Stimulated activated CD8-positive, alpha-beta memory T cell treated with anti-CD3 and anti-CD28 coated beads, Interleukin-7, amount 100 ng/mL, for 24 hours (primary cell): ENCODE results near the gene TMEM255B.

ENCODE experiments used
- DNase-seq: peaks from one replicate; pipeline ENCODE4 v3.0.0-alpha.2; 2020; ENCODE audit warnings: low read depth

Gene TMEM255B

DNA sequence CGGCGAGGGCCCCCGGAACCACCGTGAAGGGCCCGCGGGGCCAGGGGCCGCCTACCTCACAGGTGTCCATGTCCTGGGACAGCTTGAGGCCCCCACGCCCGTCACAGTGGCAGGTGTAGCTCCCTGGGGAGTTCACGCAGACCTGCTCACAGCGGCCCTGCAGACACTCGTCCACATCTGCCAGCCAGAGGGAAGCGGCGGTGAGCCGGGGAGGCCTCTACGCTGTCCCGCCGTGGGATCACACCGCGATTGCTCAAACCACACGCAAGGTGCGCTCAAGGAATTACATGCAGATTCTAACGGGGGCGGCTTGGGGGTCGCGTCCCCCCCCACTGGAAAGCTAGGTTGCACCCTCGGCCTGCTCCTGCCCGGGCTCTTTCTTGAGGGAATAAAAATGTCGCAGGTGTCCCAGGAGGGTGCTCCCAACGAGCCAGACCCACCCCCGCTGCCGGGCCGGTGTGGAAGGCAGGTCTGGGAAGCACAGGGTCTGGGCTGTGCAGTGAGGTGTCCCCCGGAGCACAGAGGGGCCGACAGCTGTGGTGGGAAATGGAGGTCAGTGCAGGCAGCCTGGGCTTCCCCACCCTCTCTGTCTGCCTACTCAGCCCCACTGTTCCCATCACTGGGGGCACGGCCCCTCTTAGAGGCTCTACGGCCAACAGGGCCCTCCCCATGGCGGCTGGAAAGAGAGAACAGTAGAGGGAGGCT is 75.6 kb downstream of the TMEM255B start:
- DNase-seq = no peak

GRCh38 chr13:113835461-113836270 is 76.6 kb downstream of the TMEM255B start:
- DNase-seq = no peak

- DNase-seq = no peak
These were observed 77.9 kb downstream of the TMEM255B start for GRCh38 chr13:113836768-113837559.

- DNase-seq = no peak
These were observed 78.7 kb downstream of the TMEM255B start for GRCh38 chr13:113837560-113838355.

DNA sequence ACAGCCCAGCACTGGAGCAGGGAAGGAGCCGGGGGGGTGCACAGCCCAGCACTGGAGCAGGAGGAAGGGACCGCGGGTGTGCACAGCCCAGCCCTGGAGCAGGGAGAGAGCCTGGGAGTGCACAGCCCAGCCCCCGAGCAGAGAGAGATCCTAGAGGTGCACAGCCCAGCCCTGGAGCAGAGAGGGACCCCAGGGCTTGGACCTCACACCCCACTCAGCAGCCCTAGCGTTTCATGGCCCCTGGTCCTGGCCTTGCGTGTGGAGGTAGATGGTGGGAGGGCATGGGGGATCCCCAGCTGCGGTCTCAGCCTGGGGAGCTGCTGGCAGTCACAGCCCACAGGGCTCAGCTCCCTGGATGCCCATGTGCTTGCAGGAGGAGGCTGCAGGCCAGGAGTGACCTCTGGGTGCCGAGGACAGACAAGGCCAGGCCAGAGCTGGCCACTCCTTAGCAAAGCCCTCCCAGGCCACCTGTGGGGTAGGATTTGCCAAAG is 79.7 kb downstream of the TMEM255B start:
- no peak for DNase-seq

GRCh38 chr13:113839536-113840204 is 80.6 kb downstream of the TMEM255B start:
- no peak for DNase-seq

- DNase-seq = no peak
These were observed 81.7 kb downstream of the TMEM255B start for GRCh38 chr13:113840541-113841352.

DNA sequence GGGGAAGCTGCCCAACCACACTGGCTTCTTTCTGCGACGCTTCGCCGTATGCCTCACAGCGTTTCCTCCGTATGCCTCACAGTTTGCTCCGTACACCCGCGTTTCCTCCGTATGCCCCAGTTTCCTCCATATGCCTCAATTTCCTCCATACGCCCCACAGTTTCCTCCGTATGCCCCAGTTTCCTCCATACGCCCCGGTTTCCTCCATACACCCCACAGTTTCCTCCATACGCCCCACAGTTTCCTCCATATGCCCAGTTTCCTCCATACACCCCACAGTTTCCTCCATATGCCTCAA is 82.3 kb downstream of the TMEM255B start:
- DNase-seq = no peak

DNA sequence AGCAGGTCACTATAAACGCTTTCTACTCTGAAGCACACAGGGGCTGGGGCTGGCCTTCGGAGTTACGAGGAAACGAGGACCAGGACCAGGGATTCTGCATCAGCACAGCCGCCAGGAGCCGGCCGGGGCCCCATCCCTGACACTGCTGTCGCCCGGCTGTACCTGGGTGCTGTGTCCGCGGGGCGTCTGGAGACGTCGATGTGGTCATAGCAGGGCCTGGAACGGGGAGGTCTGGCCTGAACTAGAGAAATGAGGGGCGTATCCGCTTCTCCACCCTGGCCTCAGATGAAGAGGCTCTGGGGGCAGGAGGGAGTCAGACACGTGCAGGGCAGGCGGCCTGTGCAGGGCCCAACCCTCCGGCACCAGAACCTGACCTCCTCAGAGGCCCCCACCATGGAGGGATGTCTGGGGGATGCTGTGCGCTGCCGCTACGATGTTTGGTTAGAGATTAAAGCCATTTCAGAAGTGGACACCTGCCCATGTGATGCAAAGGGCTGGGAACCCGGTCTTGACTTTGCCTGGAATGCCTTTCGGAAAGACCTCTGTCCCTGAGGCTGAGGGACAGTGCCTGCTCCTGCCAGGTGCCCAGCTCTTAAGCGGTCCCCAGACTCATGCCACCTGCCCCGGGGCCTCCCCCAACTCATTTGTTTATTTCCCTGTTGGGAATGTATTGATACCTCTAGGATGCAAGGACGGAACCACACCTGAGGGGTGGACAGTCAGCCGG is 83.5 kb downstream of the TMEM255B start:
- no peak for DNase-seq

GRCh38 chr13:113843063-113843654 is 84.1 kb downstream of the TMEM255B start:
- no peak for DNase-seq

GRCh38 chr13:113843864-113844556 is 85.0 kb downstream of the TMEM255B start:
- no peak for DNase-seq

DNA sequence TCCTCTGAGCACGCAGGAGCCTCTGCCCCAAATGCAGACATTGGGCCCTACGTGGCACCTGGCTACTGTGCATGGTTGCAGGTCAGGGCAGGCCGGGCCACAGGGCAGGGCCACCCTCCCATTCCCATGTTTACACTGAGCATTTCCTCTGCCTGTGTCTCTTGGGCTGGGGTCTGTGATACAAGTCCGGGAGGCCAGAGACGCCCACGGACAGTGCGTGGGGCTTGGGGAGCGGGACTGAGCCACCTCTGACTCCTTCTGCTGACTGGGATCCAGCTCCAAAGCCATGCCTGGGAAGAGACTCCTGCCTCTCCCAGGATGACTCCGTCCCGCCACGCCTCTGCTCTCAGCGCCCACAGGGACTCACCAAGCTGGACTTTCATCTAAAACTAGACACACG is 86.0 kb downstream of the TMEM255B start:
- DNase-seq = no peak

- no peak for DNase-seq
These were observed 87.0 kb downstream of the TMEM255B start for GRCh38 chr13:113845723-113846635.

DNA sequence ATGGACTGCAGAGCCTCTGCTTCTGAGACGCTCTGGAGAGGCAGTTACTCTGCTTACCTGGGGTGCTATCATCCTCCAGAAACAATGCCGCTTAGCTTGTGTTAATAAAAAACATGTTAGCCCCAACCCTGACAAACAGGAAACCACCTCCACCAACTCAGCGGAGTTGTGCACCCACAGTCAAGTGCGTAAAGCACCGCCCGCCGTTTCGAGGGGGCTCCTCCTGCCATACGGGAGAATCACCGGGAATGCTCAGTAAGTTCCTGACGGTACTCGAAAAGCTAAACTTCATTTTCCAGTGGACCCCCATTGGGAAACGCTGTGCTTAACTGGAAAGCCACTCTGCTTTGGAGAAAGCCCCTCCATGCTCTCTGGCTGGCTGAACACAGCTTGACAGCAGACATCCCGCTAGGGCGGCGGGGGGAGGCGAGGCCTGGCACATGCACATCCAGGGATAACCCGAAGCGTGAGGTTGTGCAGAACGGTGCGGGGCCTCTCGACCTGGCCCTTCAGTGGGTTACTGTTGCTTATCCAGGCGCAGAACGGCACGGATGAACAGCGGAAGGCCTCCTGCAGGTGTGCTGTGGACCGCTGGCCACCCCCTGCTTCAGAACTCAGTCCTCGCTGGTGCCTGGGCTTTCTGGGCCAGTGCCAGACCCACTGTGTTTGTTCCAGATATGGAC is 87.8 kb downstream of the TMEM255B start:
- DNase-seq = no peak

DNA sequence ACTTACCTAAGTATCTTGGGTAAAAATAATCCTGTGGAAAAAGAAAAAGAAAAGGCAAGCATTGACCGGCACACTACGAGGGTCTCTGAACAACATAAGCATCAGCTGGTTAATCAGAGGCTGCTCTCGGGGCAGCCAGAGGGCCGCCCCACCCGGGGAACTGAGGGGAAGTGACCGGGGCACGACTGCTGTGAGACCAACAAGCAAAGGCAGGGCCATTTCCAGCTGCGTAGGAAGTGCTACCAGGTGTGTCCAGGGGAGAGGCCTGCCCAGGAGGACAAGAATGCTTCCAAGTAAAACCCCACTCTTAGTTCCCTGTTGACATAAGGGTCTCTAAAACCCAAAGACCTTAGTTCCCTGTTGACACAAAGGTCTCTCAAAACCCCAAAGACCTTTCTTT is 89.0 kb downstream of the TMEM255B start:
- no peak for DNase-seq

DNA sequence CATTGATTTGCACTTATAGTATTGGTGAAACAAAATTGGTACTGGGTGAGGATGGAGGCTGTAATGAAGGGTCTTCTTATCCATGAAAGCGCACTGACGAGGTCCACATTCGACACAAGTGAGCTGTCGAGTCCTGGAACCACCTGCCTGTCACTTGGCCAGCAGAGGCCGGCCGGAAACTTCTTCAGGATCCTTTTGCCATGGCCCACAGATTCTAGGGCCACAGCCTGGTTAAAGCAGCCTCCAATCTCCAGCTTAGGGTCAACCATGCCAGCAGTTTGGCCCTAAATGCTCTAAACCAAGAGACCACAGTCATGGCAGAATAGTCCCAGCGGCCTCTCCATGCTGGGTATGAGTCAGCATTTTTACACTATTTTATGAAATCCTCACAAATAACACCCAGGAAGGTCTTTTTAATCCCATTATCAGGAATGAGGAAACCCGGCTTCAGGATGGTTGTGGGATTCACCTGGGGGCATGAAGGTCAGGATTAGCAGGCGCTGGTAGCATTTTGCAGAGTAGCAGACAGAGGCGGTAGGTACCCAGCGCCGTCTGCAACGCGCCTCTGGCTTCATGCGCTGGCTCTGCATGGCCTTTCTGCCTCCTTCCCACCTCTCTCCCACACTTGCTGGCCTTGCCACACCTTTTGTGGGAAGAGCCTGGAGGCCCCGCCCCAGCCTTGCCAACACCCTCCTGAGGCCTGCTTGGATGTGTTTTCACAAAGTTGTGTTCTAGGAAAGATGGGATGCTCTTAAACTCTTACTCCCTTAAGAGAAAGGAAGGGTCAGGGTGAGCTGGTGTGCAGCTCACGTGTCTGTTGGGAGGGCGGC is 89.6 kb downstream of the TMEM255B start:
- no peak for DNase-seq
